ENCODE data around the gene MCF2L2.

Gene MCF2L2

GRCh38 chr3:183349421-183350157 is 78.8 kb downstream of the MCF2L2 start:
- Mint-ChIP-seq H3K9me3 (peaks cover 5% of the 10 kb centered on the region), H3K36me3 (ENCODE audit: low read depth) (no peaks in the 10 kb centered on the region), H3K27ac (no peak overlapping the region), H3K4me3 (no peak overlapping the region), H3K27me3 (no peaks in the 10 kb centered on the region), H3K4me1 (ENCODE audit: low read depth) (peaks cover 26% of the 10 kb centered on the region)
- no peak for DNase-seq

- H3K36me3 Mint-ChIP-seq (ENCODE audit: low read depth): no peaks in the 10 kb centered on the region
- no peak overlapping the region for H3K4me3 Mint-ChIP-seq
- no peaks in the 10 kb centered on the region for H3K27me3 Mint-ChIP-seq
- H3K4me1 Mint-ChIP-seq (ENCODE audit: low read depth): peaks cover 7% of the 10 kb centered on the region
- no peak overlapping the region for H3K27ac Mint-ChIP-seq
- peaks cover 5% of the 10 kb centered on the region for H3K9me3 Mint-ChIP-seq
- no peak for DNase-seq
Observed at GRCh38 chr3:183342824-183343223, 85.6 kb downstream of the MCF2L2 start.

DNA sequence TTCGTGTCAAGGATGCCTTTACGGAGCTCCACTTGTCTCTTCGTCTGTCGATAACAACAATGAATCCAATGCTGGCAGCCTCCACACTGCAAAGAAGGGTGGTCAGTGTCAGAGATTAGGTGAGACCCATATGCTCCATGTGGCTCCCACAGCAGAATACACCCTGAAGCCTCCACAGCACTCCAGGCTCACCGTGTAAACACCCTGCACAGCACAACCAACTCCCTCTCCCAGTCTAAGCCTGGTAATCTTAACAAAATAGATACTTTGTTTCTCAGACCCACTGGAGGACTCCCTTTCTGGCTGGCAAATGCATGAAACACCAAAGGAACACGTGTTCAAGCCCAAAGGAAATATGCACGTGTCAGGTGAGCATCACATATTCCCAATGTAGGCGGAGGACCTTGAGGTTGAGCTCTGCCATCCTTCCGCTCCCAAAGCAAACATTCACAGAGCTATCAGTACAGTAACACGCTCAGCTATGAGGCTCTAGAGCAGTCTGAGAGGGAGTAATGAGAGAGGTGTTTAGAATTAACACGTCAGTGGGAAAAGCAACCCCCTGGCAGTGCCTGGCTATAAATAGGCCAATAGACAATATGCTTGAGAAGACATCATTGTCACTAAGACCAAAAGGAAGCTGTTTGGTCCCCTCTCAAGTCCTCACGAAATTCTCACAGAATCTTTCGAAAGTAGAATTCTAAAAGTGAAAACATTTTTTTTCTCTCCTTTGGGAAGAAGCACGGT is 86.7 kb downstream of the MCF2L2 start:
- H3K36me3 Mint-ChIP-seq (ENCODE audit: low read depth): no peaks in the 10 kb centered on the region
- no peak overlapping the region for H3K4me3 Mint-ChIP-seq
- DNase-seq: no peak
- peaks cover 5% of the 10 kb centered on the region for H3K9me3 Mint-ChIP-seq
- H3K27me3 Mint-ChIP-seq: no peaks in the 10 kb centered on the region
- peaks cover 7% of the 10 kb centered on the region for H3K4me1 Mint-ChIP-seq (ENCODE audit: low read depth)
- no peak overlapping the region for H3K27ac Mint-ChIP-seq

DNA sequence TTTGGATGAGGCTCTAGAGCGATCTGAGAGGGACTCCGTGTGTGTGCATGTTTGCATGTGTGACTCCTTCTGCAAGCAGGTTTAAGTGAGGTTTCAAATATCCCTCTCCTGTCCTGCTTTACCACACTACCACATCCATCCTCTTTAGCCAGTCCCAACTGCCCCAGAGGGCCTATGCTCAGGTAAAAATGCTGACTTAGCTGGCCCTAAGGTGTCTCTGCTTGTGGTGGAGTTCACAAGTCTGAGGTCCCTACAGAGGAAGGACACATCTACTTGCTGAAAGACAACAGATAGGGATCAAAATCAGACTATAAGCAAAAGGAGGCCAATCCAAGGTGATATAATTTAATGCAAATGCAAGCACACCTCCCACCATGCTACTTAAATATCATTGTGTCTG is 88.2 kb downstream of the MCF2L2 start:
- peaks cover 5% of the 10 kb centered on the region for H3K9me3 Mint-ChIP-seq
- no peaks in the 10 kb centered on the region for H3K27me3 Mint-ChIP-seq
- peaks cover 7% of the 10 kb centered on the region for H3K4me1 Mint-ChIP-seq (ENCODE audit: low read depth)
- no peak overlapping the region for H3K4me3 Mint-ChIP-seq
- no peak for DNase-seq
- no peak overlapping the region for H3K27ac Mint-ChIP-seq
- no peaks in the 10 kb centered on the region for H3K36me3 Mint-ChIP-seq (ENCODE audit: low read depth)

GRCh38 chr3:183339461-183340086 is 88.8 kb downstream of the MCF2L2 start:
- Mint-ChIP-seq H3K4me3 (no peak overlapping the region), H3K36me3 (ENCODE audit: low read depth) (no peaks in the 10 kb centered on the region), H3K4me1 (ENCODE audit: low read depth) (peaks cover 7% of the 10 kb centered on the region), H3K9me3 (no peaks in the 10 kb centered on the region), H3K27me3 (no peaks in the 10 kb centered on the region), H3K27ac (no peak overlapping the region)
- DNase-seq: no peak

GRCh38 chr3:183338520-183338919 is 89.9 kb downstream of the MCF2L2 start:
- DNase-seq: no peak
- peaks cover 7% of the 10 kb centered on the region for H3K4me1 Mint-ChIP-seq (ENCODE audit: low read depth)
- no peak overlapping the region for H3K4me3 Mint-ChIP-seq
- no peaks in the 10 kb centered on the region for H3K36me3 Mint-ChIP-seq (ENCODE audit: low read depth)
- H3K27ac Mint-ChIP-seq: no peak overlapping the region
- no peaks in the 10 kb centered on the region for H3K27me3 Mint-ChIP-seq
- H3K9me3 Mint-ChIP-seq: no peaks in the 10 kb centered on the region

DNA sequence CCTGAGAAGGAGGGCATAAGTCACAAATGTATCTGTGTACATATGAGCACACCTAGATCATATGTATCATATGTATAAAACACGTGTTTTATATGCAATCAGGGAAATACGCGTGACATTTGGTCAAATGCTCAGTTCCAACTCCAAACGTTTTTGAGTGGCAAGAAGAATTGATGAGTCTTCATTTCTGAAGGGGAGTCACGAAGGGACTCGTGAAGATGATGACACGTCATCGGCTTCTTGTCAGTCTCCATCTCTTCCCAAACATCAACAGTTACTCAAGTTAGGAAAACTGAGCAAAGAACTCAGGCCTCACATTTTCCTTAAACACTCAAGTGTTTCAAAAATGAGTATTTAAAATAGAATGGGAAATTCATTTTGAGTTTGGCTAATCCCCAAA is 95.9 kb downstream of the MCF2L2 start:
- DNase-seq: no peak
- Mint-ChIP-seq H3K27me3 (no peaks in the 10 kb centered on the region), H3K27ac (no peak overlapping the region), H3K36me3 (ENCODE audit: low read depth) (no peaks in the 10 kb centered on the region), H3K4me1 (ENCODE audit: low read depth) (peaks cover 26% of the 10 kb centered on the region), H3K9me3 (no peaks in the 10 kb centered on the region), H3K4me3 (no peak overlapping the region)

- peaks cover 31% of the 10 kb centered on the region for H3K4me1 Mint-ChIP-seq (ENCODE audit: low read depth)
- no peak overlapping the region for H3K4me3 Mint-ChIP-seq
- no peak overlapping the region for H3K27ac Mint-ChIP-seq
- no peaks in the 10 kb centered on the region for H3K27me3 Mint-ChIP-seq
- no peak for DNase-seq
- no peaks in the 10 kb centered on the region for H3K9me3 Mint-ChIP-seq
- no peaks in the 10 kb centered on the region for H3K36me3 Mint-ChIP-seq (ENCODE audit: low read depth)
Observed at GRCh38 chr3:183331498-183331897, 96.9 kb downstream of the MCF2L2 start.

GRCh38 chr3:183330881-183331280 is 97.5 kb downstream of the MCF2L2 start:
- DNase-seq: no peak
- Mint-ChIP-seq H3K9me3 (no peaks in the 10 kb centered on the region), H3K4me1 (ENCODE audit: low read depth) (peaks cover 35% of the 10 kb centered on the region), H3K4me3 (no peak overlapping the region), H3K27ac (no peak overlapping the region), H3K36me3 (ENCODE audit: low read depth) (no peaks in the 10 kb centered on the region), H3K27me3 (no peaks in the 10 kb centered on the region)

GRCh38 chr3:183329543-183329942 is 98.9 kb downstream of the MCF2L2 start:
- no peak overlapping the region for H3K4me3 Mint-ChIP-seq
- DNase-seq: no peak
- no peaks in the 10 kb centered on the region for H3K27me3 Mint-ChIP-seq
- H3K4me1 Mint-ChIP-seq (ENCODE audit: low read depth): peaks cover 40% of the 10 kb centered on the region
- H3K9me3 Mint-ChIP-seq: no peaks in the 10 kb centered on the region
- H3K36me3 Mint-ChIP-seq (ENCODE audit: low read depth): no peaks in the 10 kb centered on the region
- no peak overlapping the region for H3K27ac Mint-ChIP-seq

DNA sequence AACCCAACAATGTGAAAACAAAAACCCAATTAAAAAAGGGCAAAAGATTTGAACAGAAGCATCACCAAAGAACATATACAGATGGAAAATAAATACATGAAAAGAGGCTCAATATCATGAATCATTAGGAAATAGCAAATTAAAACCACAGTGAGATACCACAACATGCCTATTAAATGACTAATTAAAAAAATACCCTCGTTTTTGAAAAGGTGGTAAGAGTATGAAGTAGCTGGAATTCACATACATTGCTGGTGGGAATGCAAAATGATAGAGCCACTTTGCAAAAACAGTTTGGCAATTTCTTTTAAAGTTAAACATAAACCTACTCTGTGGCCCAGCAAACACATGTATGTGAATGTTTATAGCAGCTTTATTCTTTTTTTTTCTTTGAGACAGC is 99.6 kb downstream of the MCF2L2 start:
- Mint-ChIP-seq H3K4me1 (ENCODE audit: low read depth) (peaks cover 40% of the 10 kb centered on the region), H3K36me3 (ENCODE audit: low read depth) (no peaks in the 10 kb centered on the region), H3K27me3 (no peaks in the 10 kb centered on the region), H3K9me3 (no peaks in the 10 kb centered on the region), H3K4me3 (no peak overlapping the region), H3K27ac (no peak overlapping the region)
- no peak for DNase-seq

DNA sequence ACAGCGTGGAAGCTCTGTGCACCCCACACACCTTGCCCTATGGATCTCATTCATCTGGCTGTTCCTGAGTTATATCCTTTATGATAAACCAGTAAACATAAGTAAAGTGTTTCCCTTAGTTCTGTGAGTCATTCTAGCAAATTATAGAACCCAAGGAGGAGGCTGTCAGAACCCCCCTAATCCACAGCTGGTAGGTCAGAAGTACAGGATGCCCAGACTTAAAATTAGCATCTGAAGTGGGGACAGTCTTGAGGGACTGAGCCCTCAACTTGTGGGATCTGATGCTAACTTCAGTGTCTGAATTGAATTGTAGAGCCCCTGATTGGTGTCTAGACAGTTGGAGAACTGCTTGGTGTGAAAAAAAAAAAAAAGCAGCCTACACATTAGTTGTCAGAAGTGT is 100.3 kb downstream of the MCF2L2 start:
- H3K27me3 Mint-ChIP-seq: no peaks in the 10 kb centered on the region
- H3K36me3 Mint-ChIP-seq (ENCODE audit: low read depth): no peaks in the 10 kb centered on the region
- no peak for DNase-seq
- no peaks in the 10 kb centered on the region for H3K9me3 Mint-ChIP-seq
- peaks cover 40% of the 10 kb centered on the region for H3K4me1 Mint-ChIP-seq (ENCODE audit: low read depth)
- H3K4me3 Mint-ChIP-seq: no peak overlapping the region
- H3K27ac Mint-ChIP-seq: no peak overlapping the region

- Mint-ChIP-seq H3K9me3 (no peaks in the 10 kb centered on the region), H3K36me3 (ENCODE audit: low read depth) (no peaks in the 10 kb centered on the region), H3K4me1 (ENCODE audit: low read depth) (peaks cover 40% of the 10 kb centered on the region), H3K27me3 (no peaks in the 10 kb centered on the region), H3K4me3 (no peak overlapping the region), H3K27ac (no peak overlapping the region)
- DNase-seq: no peak
Observed at GRCh38 chr3:183327343-183327742, 101.1 kb downstream of the MCF2L2 start.

- Mint-ChIP-seq H3K27ac (no peak overlapping the region), H3K4me1 (ENCODE audit: low read depth) (peaks cover 39% of the 10 kb centered on the region), H3K36me3 (ENCODE audit: low read depth) (no peaks in the 10 kb centered on the region), H3K9me3 (no peaks in the 10 kb centered on the region), H3K27me3 (no peaks in the 10 kb centered on the region), H3K4me3 (no peak overlapping the region)
- DNase-seq: no peak
Observed at GRCh38 chr3:183324083-183324482, 104.3 kb downstream of the MCF2L2 start.

- H3K4me1 Mint-ChIP-seq (ENCODE audit: low read depth): peaks cover 16% of the 10 kb centered on the region
- no peaks in the 10 kb centered on the region for H3K36me3 Mint-ChIP-seq (ENCODE audit: low read depth)
- H3K9me3 Mint-ChIP-seq: no peaks in the 10 kb centered on the region
- no peak overlapping the region for H3K27ac Mint-ChIP-seq
- H3K4me3 Mint-ChIP-seq: no peak overlapping the region
- H3K27me3 Mint-ChIP-seq: no peaks in the 10 kb centered on the region
- DNase-seq: no peak
Observed at GRCh38 chr3:183319371-183319770, 109.0 kb downstream of the MCF2L2 start.

All from activated T-cell treated with anti-CD3 and anti-CD28 coated beads, Interleukin-2, amount 50 U/mL, for 24 hours (primary cell).